Prostate gland (tissue), 2 donors: ENCODE measurements around the gene SUPT3H. TPM values are rescaled to one million over a fixed set of nuclear protein-coding genes. Genes with fewer than 3 reads are reported as not detected.

Experiments
- DNase-seq: peaks from one replicate; pipeline ENCODE4 v3.0.0-alpha.2; 2019; ENCODE audit warnings: low spot score
- H3K27ac ChIP-seq, 2 donors: fragments of 200-600 bp; sonication (generic); 2 replicates each; pipeline ENCODE4 v1.5.1; 2017 to 2019
- H3K27me3 ChIP-seq: fragments of 200-600 bp; sonication (generic); replicated peaks from 2 replicates; pipeline ENCODE4 v1.5.1; 2019; ENCODE audit not compliant: insufficient read depth
- H3K36me3 ChIP-seq, 2 donors: fragments of 200-600 bp; sonication (generic); 1 replicate in 1 of 2; 2 replicates in 1 of 2; pipeline versions ENCODE4 v1.5.1 to v1.8.1; 2017 to 2019
- H3K4me1 ChIP-seq: fragments of 200-600 bp; sonication (generic); replicated peaks from 2 replicates; pipeline ENCODE4 v1.5.1; 2019
- H3K4me3 ChIP-seq, 2 donors: fragments of 200-600 bp; sonication (generic); 2 replicates each; pipeline ENCODE4 v1.5.1; 2017 to 2019
- H3K9me3 ChIP-seq: fragments of 200-600 bp; sonication (generic); 2 replicates; pipeline ENCODE4 v1.5.1; 2017
- CTCF ChIP-seq, 4 experiments: fragments of 200-600 bp in 2 of 4; fragments of 450-650 bp in 2 of 4; sonication (generic) in 2 of 4; IDR thresholded peaks; 1 replicate in 3 of 4; 2 replicates in 1 of 4; pipeline ENCODE4 v1.5.1; 2016 to 2019; ENCODE audit warnings: antibody characterized with exemption in 4 of 4, mild to moderate bottlenecking in 2 of 4, moderate library complexity in 2 of 4
- POLR2A ChIP-seq: fragments of 450-650 bp; IDR thresholded peaks from one replicate; pipeline ENCODE4 v1.6.1; 2016; ENCODE audit warnings: antibody characterized with exemption, mild to moderate bottlenecking
- POLR2AphosphoS5 ChIP-seq: sonication (generic); formaldehyde crosslinking; IDR thresholded peaks from one replicate; pipeline ENCODE4 v1.6.1; 2017; ENCODE audit warnings: antibody characterized with exemption
- WGBS: methylation state at CpG from one replicate; pipeline ENCODE4 v1.1.5; 2018; 5-methylcytosine and 5-hydroxymethylcytosine counted together
- intact Hi-C: fragments of 100-400 bp; cut with DNase I; formaldehyde crosslinking; loops from one replicate; pipeline ENCODE4 v1.14.2; 2022
- total RNA-seq, 2 donors: library from RNA; depleted of rRNA; stranded (reverse); fragments of >200 nt; gene quantifications; one replicate each; pipeline ENCODE4 v1.1.0, GENCODE V29; 2016

SUPT3H gene
- total RNA-seq, 2 donors from 2014 or later = 4.6 to 13.1 TPM

GRCh38 chr6:44942201-44942600, 435.5 kb downstream of the SUPT3H start:
- 83% methylated on average over 6 of the region's 6 CpGs for WGBS
- no peaks in the 10 kb centered on the region for H3K4me1 ChIP-seq
- H3K27me3 ChIP-seq = no peaks in the 10 kb centered on the region
- no peak for TF ChIP-seq POLR2AphosphoS5
- no peak for TF ChIP-seq POLR2A
- no peak overlapping the region for H3K27ac ChIP-seq
- no peaks in the 10 kb centered on the region for H3K36me3 ChIP-seq
- no peak for DNase-seq
- H3K9me3 ChIP-seq = no peaks in the 10 kb centered on the region
- intact Hi-C loops = no loop called here
- no peak overlapping the region for H3K4me3 ChIP-seq

- WGBS = 54% methylated on average over 1 of the region's 1 CpG
- Histone ChIP-seq H3K27ac (no peak overlapping the region), H3K36me3 (no peaks in the 10 kb centered on the region), H3K4me3 (no peak overlapping the region), H3K27me3 (no peaks in the 10 kb centered on the region), H3K4me1 (no peaks in the 10 kb centered on the region), H3K9me3 (no peaks in the 10 kb centered on the region)
- TF ChIP-seq CTCF (IDR thresholded peaks at IDR 0.05) (no peak), POLR2AphosphoS5 (no peak), POLR2A (no peak)
- intact Hi-C loops = no loop called here
- DNase-seq = no peak
Observed at GRCh38 chr6:44940367-44940766, 437.4 kb downstream of the SUPT3H start.

DNA sequence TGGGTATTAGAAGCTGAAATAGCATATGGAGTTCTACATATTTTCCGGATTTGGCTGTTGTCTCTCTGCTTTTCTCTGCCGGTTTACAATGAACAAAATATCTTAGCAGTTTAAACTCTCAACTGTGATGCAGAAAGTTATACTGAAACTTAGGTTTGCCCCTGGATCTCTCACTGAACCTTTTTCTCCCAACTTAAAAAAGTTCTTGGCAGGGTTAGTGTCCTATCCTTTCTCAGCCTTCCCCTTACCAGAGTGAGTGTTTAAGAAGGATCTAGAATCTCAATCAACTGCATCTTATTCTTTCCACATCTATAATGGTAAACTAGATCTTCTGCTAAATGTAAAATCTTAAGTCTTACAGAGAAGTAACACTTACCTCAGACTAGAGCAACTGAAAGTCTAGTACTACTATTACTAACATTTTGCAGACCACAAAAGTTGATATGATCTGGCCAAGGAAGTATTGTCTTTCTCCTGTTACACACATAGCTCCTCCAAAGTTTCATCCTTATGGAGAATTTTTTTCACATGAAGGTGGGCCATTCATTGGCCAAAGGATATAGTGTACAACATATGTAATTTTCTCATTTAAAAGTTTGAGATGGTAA, 441.9 kb downstream of the SUPT3H start:
- WGBS = 86% methylated on average over 2 of the region's 2 CpGs
- Histone ChIP-seq H3K36me3 (no peaks in the 10 kb centered on the region), H3K9me3 (no peaks in the 10 kb centered on the region), H3K4me3 (no peak overlapping the region), H3K27ac (no peak overlapping the region), H3K4me1 (no peaks in the 10 kb centered on the region), H3K27me3 (no peaks in the 10 kb centered on the region)
- no peak for DNase-seq
- TF ChIP-seq POLR2A = no peak
- no peak for TF ChIP-seq POLR2AphosphoS5
- no peak for TF ChIP-seq CTCF (IDR thresholded peaks at IDR 0.05)
- intact Hi-C loops = no loop called here

DNA sequence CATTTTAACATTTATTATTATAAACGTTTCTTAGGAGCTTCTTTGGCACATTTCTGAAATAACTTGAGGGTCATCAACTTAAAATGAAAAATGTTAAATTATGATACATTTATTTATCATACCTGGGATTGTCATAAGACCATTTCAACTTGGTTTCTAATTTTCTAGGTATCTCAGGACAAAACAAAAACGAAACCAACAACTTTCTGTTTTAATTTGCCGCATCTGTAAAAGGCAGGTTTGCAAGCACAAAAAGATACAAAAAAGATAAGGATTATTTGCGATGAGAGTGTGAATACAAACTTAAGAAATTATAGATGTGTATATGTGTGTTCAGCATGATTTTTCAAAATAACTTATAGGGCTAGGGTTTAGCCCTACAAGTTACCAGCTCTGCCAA, 444.6 kb downstream of the SUPT3H start:
- no peaks in the 10 kb centered on the region for H3K4me1 ChIP-seq
- H3K4me3 ChIP-seq = no peak overlapping the region
- DNase-seq = no peak
- no peaks in the 10 kb centered on the region for H3K27me3 ChIP-seq
- no peaks in the 10 kb centered on the region for H3K9me3 ChIP-seq
- 53% methylated on average over 4 of the region's 4 CpGs for WGBS
- H3K27ac ChIP-seq = no peak overlapping the region
- H3K36me3 ChIP-seq = no peaks in the 10 kb centered on the region
- intact Hi-C loops = no loop called here
- TF ChIP-seq POLR2AphosphoS5 (no peak), POLR2A (no peak), CTCF (IDR thresholded peaks at IDR 0.05) (no peak)

DNA sequence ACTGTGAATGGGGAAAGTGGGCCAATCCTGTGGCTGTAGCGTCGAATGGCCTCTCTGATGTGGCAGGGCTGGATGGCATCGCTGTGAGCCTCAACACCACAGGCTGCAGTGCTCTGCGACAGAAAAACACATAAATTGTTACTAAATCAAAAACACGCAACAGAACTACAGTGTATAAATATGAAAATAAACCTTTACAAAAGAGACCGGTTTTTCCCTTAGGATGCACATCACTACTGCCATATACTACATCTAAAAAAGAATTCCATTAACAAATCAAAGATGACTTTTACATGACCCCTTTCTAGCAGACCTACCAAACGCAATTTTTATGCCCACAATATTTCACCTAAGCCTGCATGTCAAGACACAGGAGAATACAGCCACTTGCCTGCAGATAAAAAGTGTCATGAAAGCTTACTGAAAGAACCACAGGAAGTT, 445.1 kb downstream of the SUPT3H start:
- intact Hi-C loops = no loop called here
- Histone ChIP-seq H3K4me3 (no peak overlapping the region), H3K27ac (no peak overlapping the region), H3K36me3 (no peaks in the 10 kb centered on the region), H3K4me1 (no peaks in the 10 kb centered on the region), H3K27me3 (no peaks in the 10 kb centered on the region), H3K9me3 (no peaks in the 10 kb centered on the region)
- TF ChIP-seq POLR2A (no peak), POLR2AphosphoS5 (no peak), CTCF (IDR thresholded peaks at IDR 0.05) (no peak)
- DNase-seq = no peak
- 77% methylated on average over 7 of the region's 7 CpGs for WGBS
